Activated CD4-positive, alpha-beta T cell treated with anti-CD3 and anti-CD28 coated beads, Interleukin-2, amount 50 U/mL, for 48 hours (primary cell): Measurements from ENCODE around the gene FADS3.

ENCODE experiments used
- DNase-seq, 2 experiments: peaks; one replicate each; pipeline ENCODE4 v3.0.0-alpha.2; 2020

Gene FADS3

GRCh38 chr11:61891331-61892084, at the start of gene FADS3:
Gene FADS3 (minus strand): TSS chr11:61891545. CDS start chr11:61891381, 164 bp downstream.
- peak; percentile 65 to 71 for DNase-seq

- no peak for DNase-seq
Observed at GRCh38 chr11:61940466-61940865, 49.1 kb upstream of the FADS3 start.

- DNase-seq = no peak
Observed at GRCh38 chr11:61935861-61936260, 44.5 kb upstream of the FADS3 start.

GRCh38 chr11:61930933-61931332, 39.6 kb upstream of the FADS3 start:
- DNase-seq = no peak

GRCh38 chr11:61928606-61929005, 37.3 kb upstream of the FADS3 start:
- no peak for DNase-seq

- DNase-seq = no peak
Observed at GRCh38 chr11:61927501-61927900, 36.2 kb upstream of the FADS3 start.

GRCh38 chr11:61926235-61926634, 34.9 kb upstream of the FADS3 start:
- DNase-seq = no peak

- DNase-seq = no peak
Observed at GRCh38 chr11:61925736-61926135, 34.4 kb upstream of the FADS3 start.

- no peak for DNase-seq
Observed at GRCh38 chr11:61924064-61924455, 32.7 kb upstream of the FADS3 start.

- no peak for DNase-seq
Observed at GRCh38 chr11:61923166-61924063, 32.1 kb upstream of the FADS3 start.

GRCh38 chr11:61922539-61922938, 31.2 kb upstream of the FADS3 start:
- DNase-seq = no peak

GRCh38 chr11:61921446-61921845, 30.1 kb upstream of the FADS3 start:
- no peak for DNase-seq

- DNase-seq = no peak
Observed at GRCh38 chr11:61919705-61920631, 28.6 kb upstream of the FADS3 start.

- DNase-seq = no peak
Observed at GRCh38 chr11:61918938-61919704, 27.8 kb upstream of the FADS3 start.

- no peak for DNase-seq
Observed at GRCh38 chr11:61918251-61918937, 27.0 kb upstream of the FADS3 start.

GRCh38 chr11:61917334-61918109, 26.2 kb upstream of the FADS3 start, which contains the start of gene RAB3IL1:
Gene RAB3IL1 (minus strand): TSS chr11:61917566. CDS start chr11:61917367, 199 bp downstream.
- DNase-seq = peak; percentile 11 to 16

GRCh38 chr11:61916737-61917333, 25.5 kb upstream of the FADS3 start:
- no peak for DNase-seq

GRCh38 chr11:61914471-61915171, 23.3 kb upstream of the FADS3 start:
- no peak for DNase-seq

GRCh38 chr11:61913699-61914395, 22.5 kb upstream of the FADS3 start:
- no peak for DNase-seq
